HL-60 (cell line): ENCODE results near the gene RTP1.

ENCODE experiments used
- DNase-seq, 2 experiments: peaks; one replicate each; pipeline ENCODE4 v3.0.0-alpha.2; 2010 to 2020; ENCODE audit warnings: low read depth in 1 of 2, low spot score in 1 of 2
- H3K27ac ChIP-seq: fragments of 250-450 bp; sonication (Bioruptor Pico); replicated peaks from 2 replicates; pipeline ENCODE4 v1.5.1; 2020; ENCODE audit warnings: mild to moderate bottlenecking, moderate library complexity
- H3K27me3 ChIP-seq: fragments of 250-450 bp; sonication (Bioruptor Pico); 2 replicates; pipeline ENCODE4 v1.5.1; 2021; ENCODE audit warnings: mild to moderate bottlenecking, moderate library complexity; ENCODE audit not compliant: insufficient read depth, poor library complexity, severe bottlenecking
- H3K4me3 ChIP-seq: replicated peaks from 2 replicates; pipeline ENCODE4 v1.5.1; 2011; ENCODE audit warnings: mild to moderate bottlenecking, control low read depth, low read length; ENCODE audit not compliant: insufficient read depth
- GABPA ChIP-seq: IDR thresholded peaks from 2 replicates; pipeline ENCODE4 v1.6.1; 2012; ENCODE audit warnings: low read depth
- POLR2AphosphoS5 ChIP-seq: IDR thresholded peaks from 2 replicates; pipeline ENCODE4 v1.6.1; 2012; ENCODE audit warnings: low read depth
- SPI1 ChIP-seq: IDR thresholded peaks from 2 replicates; pipeline ENCODE4 v1.6.1; 2012; ENCODE audit warnings: low read depth, mild to moderate bottlenecking, borderline replicate concordance
- TF ChIP-seq, protein P1 (sequence below): IDR thresholded peaks from one replicate; pipeline ENCODE4 v1.5.1; 2011; ENCODE audit warnings: low read length, control low read depth, inconsistent platforms; ENCODE audit not compliant: insufficient read depth
- TF ChIP-seq, protein P2 (sequence below): IDR thresholded peaks from 2 replicates; pipeline ENCODE4 v1.6.1; 2012; ENCODE audit warnings: low read depth; ENCODE audit not compliant: insufficient replicate concordance

Gene RTP1

DNA sequence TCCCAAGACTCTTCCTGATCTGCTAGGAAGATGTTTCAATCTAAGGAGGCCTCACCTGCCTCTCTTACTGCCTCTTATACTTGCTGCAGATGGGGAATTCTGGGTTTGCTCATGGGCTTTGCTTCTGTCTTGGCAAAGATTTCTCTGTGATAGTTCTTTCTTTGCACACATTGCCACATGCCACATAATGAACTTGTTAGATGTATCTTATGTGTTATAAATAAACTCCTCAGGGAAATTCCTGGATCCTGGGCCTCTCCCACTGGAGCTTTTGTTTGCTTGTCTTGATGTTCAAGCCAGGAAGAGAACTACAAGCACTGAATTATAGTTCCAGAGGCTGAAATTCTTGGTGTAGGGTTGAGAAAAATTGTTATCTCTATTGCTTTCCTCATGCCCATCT is 12.2 kb downstream of the RTP1 start:
- DNase-seq = no peak
- no peak overlapping the region for H3K4me3 ChIP-seq
- no peaks in the 10 kb centered on the region for H3K27me3 ChIP-seq
- TF ChIP-seq, protein P1, sequence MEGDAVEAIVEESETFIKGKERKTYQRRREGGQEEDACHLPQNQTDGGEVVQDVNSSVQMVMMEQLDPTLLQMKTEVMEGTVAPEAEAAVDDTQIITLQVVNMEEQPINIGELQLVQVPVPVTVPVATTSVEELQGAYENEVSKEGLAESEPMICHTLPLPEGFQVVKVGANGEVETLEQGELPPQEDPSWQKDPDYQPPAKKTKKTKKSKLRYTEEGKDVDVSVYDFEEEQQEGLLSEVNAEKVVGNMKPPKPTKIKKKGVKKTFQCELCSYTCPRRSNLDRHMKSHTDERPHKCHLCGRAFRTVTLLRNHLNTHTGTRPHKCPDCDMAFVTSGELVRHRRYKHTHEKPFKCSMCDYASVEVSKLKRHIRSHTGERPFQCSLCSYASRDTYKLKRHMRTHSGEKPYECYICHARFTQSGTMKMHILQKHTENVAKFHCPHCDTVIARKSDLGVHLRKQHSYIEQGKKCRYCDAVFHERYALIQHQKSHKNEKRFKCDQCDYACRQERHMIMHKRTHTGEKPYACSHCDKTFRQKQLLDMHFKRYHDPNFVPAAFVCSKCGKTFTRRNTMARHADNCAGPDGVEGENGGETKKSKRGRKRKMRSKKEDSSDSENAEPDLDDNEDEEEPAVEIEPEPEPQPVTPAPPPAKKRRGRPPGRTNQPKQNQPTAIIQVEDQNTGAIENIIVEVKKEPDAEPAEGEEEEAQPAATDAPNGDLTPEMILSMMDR = no peak
- no peak for TF ChIP-seq POLR2AphosphoS5
- TF ChIP-seq SPI1 = no peak
- H3K27ac ChIP-seq = no peak overlapping the region

DNA sequence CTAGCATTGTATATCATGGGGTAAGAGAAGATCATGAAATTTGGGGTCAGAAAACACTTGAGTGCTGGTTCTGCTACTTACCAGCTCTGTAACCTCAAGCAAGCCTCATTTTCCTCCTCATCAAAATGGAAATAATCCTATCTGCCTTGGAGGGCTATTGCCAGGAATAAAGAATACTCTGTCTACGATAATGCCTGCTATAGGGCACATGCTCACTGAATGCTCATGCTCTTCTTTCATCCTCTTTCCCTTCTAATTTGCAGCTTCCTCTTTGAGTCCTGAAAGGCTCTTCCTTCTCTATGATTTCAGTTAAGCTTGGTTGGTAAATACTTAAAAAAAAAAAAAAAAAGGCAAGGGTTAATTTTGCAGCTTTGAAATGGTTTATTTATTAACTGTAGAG is 12.8 kb downstream of the RTP1 start:
- H3K27me3 ChIP-seq = no peaks in the 10 kb centered on the region
- DNase-seq = no peak
- no peak overlapping the region for H3K27ac ChIP-seq
- no peak overlapping the region for H3K4me3 ChIP-seq
- TF ChIP-seq POLR2AphosphoS5 (no peak), SPI1 (no peak), GABPA (no peak)
- TF ChIP-seq, protein P1 = no peak
- TF ChIP-seq, protein P2, sequence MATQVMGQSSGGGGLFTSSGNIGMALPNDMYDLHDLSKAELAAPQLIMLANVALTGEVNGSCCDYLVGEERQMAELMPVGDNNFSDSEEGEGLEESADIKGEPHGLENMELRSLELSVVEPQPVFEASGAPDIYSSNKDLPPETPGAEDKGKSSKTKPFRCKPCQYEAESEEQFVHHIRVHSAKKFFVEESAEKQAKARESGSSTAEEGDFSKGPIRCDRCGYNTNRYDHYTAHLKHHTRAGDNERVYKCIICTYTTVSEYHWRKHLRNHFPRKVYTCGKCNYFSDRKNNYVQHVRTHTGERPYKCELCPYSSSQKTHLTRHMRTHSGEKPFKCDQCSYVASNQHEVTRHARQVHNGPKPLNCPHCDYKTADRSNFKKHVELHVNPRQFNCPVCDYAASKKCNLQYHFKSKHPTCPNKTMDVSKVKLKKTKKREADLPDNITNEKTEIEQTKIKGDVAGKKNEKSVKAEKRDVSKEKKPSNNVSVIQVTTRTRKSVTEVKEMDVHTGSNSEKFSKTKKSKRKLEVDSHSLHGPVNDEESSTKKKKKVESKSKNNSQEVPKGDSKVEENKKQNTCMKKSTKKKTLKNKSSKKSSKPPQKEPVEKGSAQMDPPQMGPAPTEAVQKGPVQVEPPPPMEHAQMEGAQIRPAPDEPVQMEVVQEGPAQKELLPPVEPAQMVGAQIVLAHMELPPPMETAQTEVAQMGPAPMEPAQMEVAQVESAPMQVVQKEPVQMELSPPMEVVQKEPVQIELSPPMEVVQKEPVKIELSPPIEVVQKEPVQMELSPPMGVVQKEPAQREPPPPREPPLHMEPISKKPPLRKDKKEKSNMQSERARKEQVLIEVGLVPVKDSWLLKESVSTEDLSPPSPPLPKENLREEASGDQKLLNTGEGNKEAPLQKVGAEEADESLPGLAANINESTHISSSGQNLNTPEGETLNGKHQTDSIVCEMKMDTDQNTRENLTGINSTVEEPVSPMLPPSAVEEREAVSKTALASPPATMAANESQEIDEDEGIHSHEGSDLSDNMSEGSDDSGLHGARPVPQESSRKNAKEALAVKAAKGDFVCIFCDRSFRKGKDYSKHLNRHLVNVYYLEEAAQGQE = no peak

DNA sequence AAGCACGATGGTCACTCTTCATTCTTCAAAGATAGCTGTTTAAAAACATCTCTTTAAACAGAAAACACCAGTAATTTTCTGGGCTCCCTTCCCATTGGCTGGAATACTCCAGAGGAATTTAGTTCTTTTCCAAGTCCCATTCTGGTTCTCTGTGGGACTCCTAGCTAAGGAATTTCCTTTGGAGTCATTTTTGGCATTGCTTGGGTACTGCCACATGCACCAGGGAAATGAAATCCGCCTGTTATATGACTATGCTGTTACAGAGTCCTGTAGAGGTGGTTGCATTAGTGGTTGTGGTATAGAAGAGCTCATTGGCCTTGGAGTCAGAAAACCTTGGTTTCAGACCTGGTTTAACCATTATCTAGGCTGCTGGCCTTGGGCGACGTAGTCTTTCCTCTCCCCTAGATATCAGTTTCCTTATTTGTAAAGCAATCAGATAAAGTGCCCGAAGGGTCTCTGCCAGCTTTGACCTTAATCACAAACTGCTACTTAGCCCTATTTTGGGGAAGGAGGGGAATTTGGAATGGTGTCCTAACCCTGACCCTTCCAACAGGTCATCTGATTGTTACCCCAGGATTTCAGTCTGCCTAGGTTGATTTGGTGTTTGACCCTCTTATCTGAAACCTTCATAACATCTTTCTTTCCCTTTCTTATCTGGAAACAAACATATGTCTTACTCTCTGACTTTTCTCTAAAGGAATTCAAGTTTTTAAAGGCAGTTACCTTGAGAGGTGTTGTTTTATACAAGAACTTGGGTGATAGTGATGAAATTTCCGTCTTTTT is 13.4 kb downstream of the RTP1 start:
- no peak for DNase-seq
- TF ChIP-seq, protein P1 = no peak
- TF ChIP-seq POLR2AphosphoS5 (no peak), GABPA (no peak), SPI1 (no peak)
- TF ChIP-seq, protein P2 = no peak
- no peaks in the 10 kb centered on the region for H3K27me3 ChIP-seq
- no peak overlapping the region for H3K4me3 ChIP-seq
- H3K27ac ChIP-seq = no peak overlapping the region
